Tibial nerve (tissue), 4 donors: ENCODE results near the gene PPBP. TPM values are rescaled to one million over a fixed set of nuclear protein-coding genes. Genes with fewer than 3 reads are reported as not detected.
"Not testable (repeated sequence)": the region's sequence is repeated elsewhere in the genome, so short reads cannot be mapped to it uniquely, and the experiment has no call there.

Source experiments
- DNase-seq, 2 donors: peaks; one replicate each; pipeline ENCODE4 v3.0.0-alpha.2; 2019; ENCODE audit warnings: low spot score in 2 of 2
- H3K27ac ChIP-seq, 4 donors: fragments of 200-600 bp; sonication (generic) in 3 of 4; one replicate each; pipeline ENCODE4 v1.5.1; 2017 to 2019; ENCODE audit warnings: mild to moderate bottlenecking in 1 of 4
- H3K27me3 ChIP-seq, 2 donors: fragments of 200-600 bp; sonication (generic) in 1 of 2; one replicate each; pipeline versions ENCODE4 v1.5.1 to v1.6.0; 2017 to 2019
- H3K36me3 ChIP-seq, 3 donors: fragments of 200-600 bp; sonication (generic); one replicate each; pipeline ENCODE4 v1.5.1; 2018 to 2019
- H3K4me1 ChIP-seq, 4 donors: fragments of 200-600 bp; sonication (generic) in 3 of 4; one replicate each; pipeline ENCODE4 v1.5.1; 2017 to 2019
- H3K4me3 ChIP-seq, 4 donors: fragments of 200-600 bp; sonication (generic) in 3 of 4; one replicate each; pipeline ENCODE4 v1.5.1; 2017 to 2019; ENCODE audit warnings: mild to moderate bottlenecking in 1 of 4, moderate library complexity in 1 of 4
- H3K9me3 ChIP-seq, 4 donors: fragments of 200-600 bp; sonication (generic) in 3 of 4; one replicate each; pipeline ENCODE4 v1.5.1; 2017 to 2019
- CTCF ChIP-seq, 5 experiments: fragments of 200-600 bp in 3 of 5; fragments of 450-650 bp in 2 of 5; sonication (generic) in 3 of 5; IDR thresholded peaks; one replicate each; pipeline ENCODE4 v1.5.1; 2016 to 2019; ENCODE audit warnings: antibody characterized with exemption in 5 of 5, mild to moderate bottlenecking in 3 of 5, moderate library complexity in 2 of 5
- EP300 ChIP-seq, 2 donors: sonication (generic); formaldehyde crosslinking; IDR thresholded peaks; one replicate each; pipeline ENCODE4 v1.6.1; 2017; ENCODE audit warnings: antibody characterized with exemption in 2 of 2, mild to moderate bottlenecking in 1 of 2
- POLR2A ChIP-seq, 2 donors: fragments of 450-650 bp; IDR thresholded peaks; one replicate each; pipeline ENCODE4 v1.6.1; 2017; ENCODE audit warnings: antibody characterized with exemption in 2 of 2, mild to moderate bottlenecking in 2 of 2, moderate library complexity in 2 of 2
- WGBS, 2 donors: methylation state at CpG; one replicate each; pipeline ENCODE4 v1.1.5; 2018; 5-methylcytosine and 5-hydroxymethylcytosine counted together
- total RNA-seq, 4 donors: library from RNA; depleted of rRNA; stranded (reverse); fragments of >200 nt; gene quantifications; one replicate each; pipeline ENCODE4 v1.1.0, GENCODE V29; 2016

PPBP gene
- total RNA-seq, 4 donors from 2014 or later: 1.7 to 6.0 TPM; not detected in 2

GRCh38 chr4:73989928-73990327 lies 1.9 kb upstream of the PPBP start:
- DNase-seq: no peak
- no peak overlapping the region for H3K27ac ChIP-seq
- no peak overlapping the region for H3K4me3 ChIP-seq
- H3K9me3 ChIP-seq: no peaks in the 10 kb centered on the region
- no peaks in the 10 kb centered on the region for H3K27me3 ChIP-seq
- no peaks in the 10 kb centered on the region for H3K36me3 ChIP-seq
- TF ChIP-seq EP300 (IDR thresholded peaks at IDR 0.05) (no peak), POLR2A (IDR thresholded peaks at IDR 0.05) (no peak), CTCF (IDR thresholded peaks at IDR 0.05) (no peak)
- H3K4me1 ChIP-seq: no peaks in the 10 kb centered on the region
- WGBS, 2 donors: 84 to 85% methylated on average over 5 of the region's 5 CpGs

GRCh38 chr4:73989031-73989430 lies 1.0 kb upstream of the PPBP start:
- peaks cover 0 to 4% of the 10 kb centered on the region in 2 donors for H3K27me3 ChIP-seq
- TF ChIP-seq CTCF (IDR thresholded peaks at IDR 0.05) (no peak), POLR2A (IDR thresholded peaks at IDR 0.05) (no peak), EP300 (IDR thresholded peaks at IDR 0.05) (no peak)
- no peaks in the 10 kb centered on the region for H3K36me3 ChIP-seq
- no peak overlapping the region for H3K27ac ChIP-seq
- no peak for DNase-seq
- H3K9me3 ChIP-seq: no peaks in the 10 kb centered on the region
- H3K4me1 ChIP-seq: no peaks in the 10 kb centered on the region
- 71 to 80% methylated on average over 3 of the region's 3 CpGs for WGBS, 2 donors
- H3K4me3 ChIP-seq: no peak overlapping the region

- Histone ChIP-seq H3K27ac (no peak overlapping the region), H3K4me1 (peaks cover 0 to 4% (median 0%) of the 10 kb centered on the region in 4 donors), H3K4me3 (no peak overlapping the region), H3K27me3 (peaks cover 0 to 11% of the 10 kb centered on the region in 2 donors), H3K36me3 (no peaks in the 10 kb centered on the region), H3K9me3 (no peaks in the 10 kb centered on the region)
- no peak for TF ChIP-seq EP300 (IDR thresholded peaks at IDR 0.05)
- TF ChIP-seq CTCF (IDR thresholded peaks at IDR 0.05): no peak
- no peak for TF ChIP-seq POLR2A (IDR thresholded peaks at IDR 0.05)
- DNase-seq: no peak
- 40 to 43% methylated on average over 1 of the region's 1 CpG for WGBS, 2 donors
These were observed 2.5 kb downstream of the PPBP start for GRCh38 chr4:73985528-73985852.

- Histone ChIP-seq H3K4me1 (peaks cover 0 to 4% (median 0%) of the 10 kb centered on the region in 4 donors), H3K27ac (no peak overlapping the region), H3K4me3 (no peak overlapping the region), H3K27me3 (peaks cover 0 to 11% of the 10 kb centered on the region in 2 donors), H3K36me3 (no peaks in the 10 kb centered on the region), H3K9me3 (no peaks in the 10 kb centered on the region)
- no peak for DNase-seq
- WGBS, 2 donors: 67 to 71% methylated on average over 4 of the region's 4 CpGs
- TF ChIP-seq POLR2A (IDR thresholded peaks at IDR 0.05): no peak
- TF ChIP-seq EP300 (IDR thresholded peaks at IDR 0.05): no peak
- no peak for TF ChIP-seq CTCF (IDR thresholded peaks at IDR 0.05)
These were observed 3.1 kb downstream of the PPBP start for GRCh38 chr4:73984736-73985527.

GRCh38 chr4:73981175-73981574 lies 6.8 kb downstream of the PPBP start:
- 73 to 74% methylated on average over 7 of the region's 7 CpGs for WGBS, 2 donors
- H3K27ac ChIP-seq, H3K4me1 ChIP-seq, H3K9me3 ChIP-seq, H3K36me3 ChIP-seq, DNase-seq, H3K4me3 ChIP-seq: not testable (repeated sequence)
- peaks cover 0 to 11% of the 10 kb centered on the region in 2 donors for H3K27me3 ChIP-seq
